Fibroblast of the aortic adventitia (primary cell): ENCODE results near the gene TMTC2. TPM values are rescaled to one million over a fixed set of nuclear protein-coding genes. Genes with fewer than 3 reads are reported as not detected.

Source experiments
- DNase-seq: peaks from one replicate; pipeline ENCODE4 v3.0.0-alpha.2; 2010; ENCODE audit warnings: low read depth
- H3K4me3 ChIP-seq: 2 replicates; pipeline ENCODE4 v1.5.1; 2011; ENCODE audit warnings: low read depth, mild to moderate bottlenecking, control low read depth, low read length, moderate library complexity
- CTCF ChIP-seq: IDR thresholded peaks from 2 replicates; pipeline ENCODE4 v1.5.1; 2011; ENCODE audit warnings: mild to moderate bottlenecking, low read length, control low read depth, inconsistent platforms; ENCODE audit not compliant: insufficient read depth
- total RNA-seq: library from RNA; depleted of rRNA; stranded (reverse); fragments of >200 nt; gene quantifications from 2 replicates; pipeline ENCODE4 v1.2.3, GENCODE V29; 2012; ENCODE audit warnings: low replicate concordance

The TMTC2 gene
- total RNA-seq, 1 donor: 21.1 TPM

- H3K4me3 ChIP-seq: no peak overlapping the region
- DNase-seq: peak; percentile 30
- TF ChIP-seq CTCF: no peak
These were observed 12.2 kb downstream of the TMTC2 start for GRCh38 chr12:82698708-82699564.

- TF ChIP-seq CTCF: no peak
- H3K4me3 ChIP-seq: no peak overlapping the region
- no peak for DNase-seq
These were observed 19.1 kb downstream of the TMTC2 start for GRCh38 chr12:82705774-82706173.

- DNase-seq: peak; percentile 84
- no peak for TF ChIP-seq CTCF
- no peak overlapping the region for H3K4me3 ChIP-seq
These were observed 21.6 kb downstream of the TMTC2 start for GRCh38 chr12:82708061-82708879.

GRCh38 chr12:82709794-82710355 is 23.2 kb downstream of the TMTC2 start:
- H3K4me3 ChIP-seq: no peak overlapping the region
- no peak for DNase-seq
- no peak for TF ChIP-seq CTCF

GRCh38 chr12:82710741-82711140 is 24.0 kb downstream of the TMTC2 start:
- H3K4me3 ChIP-seq: no peak overlapping the region
- no peak for TF ChIP-seq CTCF
- DNase-seq: no peak

GRCh38 chr12:82714427-82714826 is 27.7 kb downstream of the TMTC2 start:
- H3K4me3 ChIP-seq: no peak overlapping the region
- DNase-seq: no peak

More at GRCh38 chr12:82714427-82714826, 27.7 kb downstream of the TMTC2 start:
- no peak for TF ChIP-seq CTCF
